NT2/D1 (cell line): ENCODE data around the gene PANK1.

Experiments used
- DNase-seq: peaks from one replicate; pipeline ENCODE4 v3.0.0-alpha.2; 2011; ENCODE audit warnings: low read depth, low spot score
- H3K27me3 ChIP-seq: 2 replicates; pipeline ENCODE4 v1.6.0; 2011; ENCODE audit warnings: mild to moderate bottlenecking; ENCODE audit not compliant: insufficient read length, insufficient read depth
- H3K36me3 ChIP-seq: 2 replicates; pipeline ENCODE4 v1.6.1; 2011; ENCODE audit warnings: mild to moderate bottlenecking, low read length, mixed read lengths; ENCODE audit not compliant: insufficient read depth, insufficient read length
- H3K4me1 ChIP-seq: 2 replicates; pipeline ENCODE4 v1.5.1; 2011; ENCODE audit not compliant: insufficient read depth, insufficient read length
- H3K4me3 ChIP-seq: 2 replicates; pipeline ENCODE4 v1.5.1; 2011; ENCODE audit warnings: low read depth; ENCODE audit not compliant: insufficient read length
- H3K9ac ChIP-seq: 2 replicates; pipeline ENCODE4 v1.6.0; 2011; ENCODE audit warnings: low read depth; ENCODE audit not compliant: insufficient read length
- H3K9me3 ChIP-seq: 2 replicates; pipeline ENCODE4 v1.5.1; 2011; ENCODE audit warnings: mild to moderate bottlenecking, low read length; ENCODE audit not compliant: insufficient read depth
- SUZ12 ChIP-seq: IDR thresholded peaks from 2 replicates; pipeline ENCODE4 v1.6.1; 2011; ENCODE audit not compliant: insufficient read length, insufficient read depth; ENCODE audit errors: extremely low read depth
- YY1 ChIP-seq: IDR thresholded peaks from 2 replicates; pipeline ENCODE4 v1.6.1; 2011; ENCODE audit not compliant: insufficient read length, insufficient read depth
- ZNF274 ChIP-seq: IDR thresholded peaks from 2 replicates; pipeline ENCODE4 v1.6.1; 2011; ENCODE audit warnings: mild to moderate bottlenecking, low read depth, low read length

The PANK1 gene

GRCh38 chr10:89590326-89590725 is 54.7 kb downstream of the PANK1 start:
- DNase-seq, result no peak
- H3K9me3 ChIP-seq, result no peaks in the 10 kb centered on the region
- TF ChIP-seq SUZ12, result no peak
- no peak for TF ChIP-seq YY1
- TF ChIP-seq ZNF274, result no peak
- H3K9ac ChIP-seq, result no peak overlapping the region
- H3K36me3 ChIP-seq, result peaks cover 22% of the 10 kb centered on the region
- no peaks in the 10 kb centered on the region for H3K27me3 ChIP-seq
- no peak overlapping the region for H3K4me3 ChIP-seq
- H3K4me1 ChIP-seq, result no peaks in the 10 kb centered on the region

- no peak for TF ChIP-seq YY1
- no peak for TF ChIP-seq SUZ12
- TF ChIP-seq ZNF274, result no peak
- Histone ChIP-seq H3K9me3 (no peaks in the 10 kb centered on the region), H3K4me1 (no peaks in the 10 kb centered on the region), H3K4me3 (no peak overlapping the region), H3K27me3 (no peaks in the 10 kb centered on the region), H3K36me3 (peaks cover 28% of the 10 kb centered on the region), H3K9ac (no peak overlapping the region)
- no peak for DNase-seq
Measured at GRCh38 chr10:89589101-89589720, 55.8 kb downstream of the PANK1 start.

GRCh38 chr10:89588671-89589070 is 56.4 kb downstream of the PANK1 start:
- no peak overlapping the region for H3K4me3 ChIP-seq
- no peaks in the 10 kb centered on the region for H3K4me1 ChIP-seq
- no peak overlapping the region for H3K9ac ChIP-seq
- H3K36me3 ChIP-seq, result peaks cover 29% of the 10 kb centered on the region
- no peak for DNase-seq
- no peaks in the 10 kb centered on the region for H3K9me3 ChIP-seq
- no peak for TF ChIP-seq YY1
- TF ChIP-seq SUZ12, result no peak
- no peak for TF ChIP-seq ZNF274
- H3K27me3 ChIP-seq, result no peaks in the 10 kb centered on the region

- Histone ChIP-seq H3K36me3 (peaks cover 7% of the 10 kb centered on the region), H3K27me3 (no peaks in the 10 kb centered on the region), H3K9ac (no peak overlapping the region), H3K9me3 (no peaks in the 10 kb centered on the region), H3K4me3 (no peak overlapping the region), H3K4me1 (no peaks in the 10 kb centered on the region)
- TF ChIP-seq YY1 (no peak), ZNF274 (no peak), SUZ12 (no peak)
- DNase-seq, result no peak
Measured at GRCh38 chr10:89582022-89582421, 63.0 kb downstream of the PANK1 start.

- no peak for DNase-seq
- Histone ChIP-seq H3K4me3 (no peak overlapping the region), H3K27me3 (no peaks in the 10 kb centered on the region), H3K9me3 (no peaks in the 10 kb centered on the region), H3K4me1 (no peaks in the 10 kb centered on the region), H3K36me3 (peaks cover 6% of the 10 kb centered on the region), H3K9ac (no peak overlapping the region)
- TF ChIP-seq SUZ12, result no peak
- TF ChIP-seq ZNF274, result no peak
Measured at GRCh38 chr10:89580243-89580642, 64.8 kb downstream of the PANK1 start.

- Histone ChIP-seq H3K27me3 (no peaks in the 10 kb centered on the region), H3K9ac (no peak overlapping the region), H3K4me3 (no peak overlapping the region), H3K9me3 (no peaks in the 10 kb centered on the region), H3K4me1 (no peaks in the 10 kb centered on the region), H3K36me3 (no peaks in the 10 kb centered on the region)
- no peak for DNase-seq
- no peak for TF ChIP-seq ZNF274
- TF ChIP-seq YY1, result no peak
- TF ChIP-seq SUZ12, result no peak
Measured at GRCh38 chr10:89576696-89577095, 68.3 kb downstream of the PANK1 start.

GRCh38 chr10:89576022-89576421 is 69.0 kb downstream of the PANK1 start:
- TF ChIP-seq ZNF274, result no peak
- Histone ChIP-seq H3K4me1 (no peaks in the 10 kb centered on the region), H3K36me3 (no peaks in the 10 kb centered on the region), H3K9ac (no peak overlapping the region), H3K4me3 (no peak overlapping the region), H3K27me3 (no peaks in the 10 kb centered on the region), H3K9me3 (no peaks in the 10 kb centered on the region)
- DNase-seq, result no peak
